ENCODE data around the gene ACSF3. TPM values are rescaled to one million over a fixed set of nuclear protein-coding genes. Genes with fewer than 3 reads are reported as not detected.
A peak's percentile ranks its signal among the peaks of the same experiment; 100 is the strongest.

The ACSF3 gene
- total and polyA plus RNA-seq, 7 donors = 13.4 to 26.5 (median 16.2) TPM

DNA sequence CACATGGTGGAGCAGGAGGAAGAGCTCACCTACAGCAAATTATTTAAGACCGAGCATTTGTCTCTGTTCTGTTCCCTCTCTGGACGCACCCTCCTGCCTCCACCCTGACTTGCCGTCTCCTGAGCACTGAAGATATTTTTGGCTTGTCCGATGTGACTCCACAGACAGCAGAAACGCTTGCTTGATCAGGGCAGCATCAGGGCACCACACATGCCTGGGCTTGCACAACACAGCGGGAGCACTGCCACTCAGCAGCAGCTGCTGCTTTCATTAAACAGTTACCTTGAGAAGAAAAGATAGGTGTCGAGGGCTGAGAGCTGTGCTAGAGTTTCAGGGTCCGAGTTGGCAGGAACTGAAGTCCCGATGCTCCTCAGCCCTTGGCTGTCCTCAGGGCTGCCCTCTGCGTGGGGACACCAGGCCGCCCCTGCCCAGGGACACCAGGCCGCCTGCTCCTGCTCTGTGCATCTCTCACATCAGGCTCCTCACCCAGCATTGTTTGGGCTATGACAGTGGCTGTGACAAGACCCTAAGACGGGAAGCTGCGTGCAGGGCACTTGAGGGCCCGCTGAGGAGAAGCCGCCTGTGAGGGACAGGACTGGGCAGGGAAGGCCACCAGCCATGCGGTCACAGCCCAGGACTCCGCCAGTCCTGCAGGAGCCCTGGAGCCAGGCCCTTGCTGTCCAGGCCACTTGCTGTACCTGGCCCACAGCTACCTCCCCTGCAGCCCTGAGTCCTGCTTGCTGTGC, 56.6 kb downstream of the ACSF3 start:
- Histone ChIP-seq H3K9me3 (peaks cover 18% of the 10 kb centered on the region), H3K27me3 (ENCODE audit: insufficient read depth in 3 of 3, low read length in 2 of 3) (no peaks in the 10 kb centered on the region), H3K27ac (no peak overlapping the region), H3K4me1 (peaks cover 4% of the 10 kb centered on the region), H3K4me3 (no peak overlapping the region), H3K36me3 (ENCODE audit: insufficient read depth in 1 of 2, low read depth in 1 of 2) (peaks cover 5 to 59% of the 10 kb centered on the region in 2 donors)
- DNase-seq = peak in 1 of 2 donors; percentile 19
- TF ChIP-seq, protein P1, sequence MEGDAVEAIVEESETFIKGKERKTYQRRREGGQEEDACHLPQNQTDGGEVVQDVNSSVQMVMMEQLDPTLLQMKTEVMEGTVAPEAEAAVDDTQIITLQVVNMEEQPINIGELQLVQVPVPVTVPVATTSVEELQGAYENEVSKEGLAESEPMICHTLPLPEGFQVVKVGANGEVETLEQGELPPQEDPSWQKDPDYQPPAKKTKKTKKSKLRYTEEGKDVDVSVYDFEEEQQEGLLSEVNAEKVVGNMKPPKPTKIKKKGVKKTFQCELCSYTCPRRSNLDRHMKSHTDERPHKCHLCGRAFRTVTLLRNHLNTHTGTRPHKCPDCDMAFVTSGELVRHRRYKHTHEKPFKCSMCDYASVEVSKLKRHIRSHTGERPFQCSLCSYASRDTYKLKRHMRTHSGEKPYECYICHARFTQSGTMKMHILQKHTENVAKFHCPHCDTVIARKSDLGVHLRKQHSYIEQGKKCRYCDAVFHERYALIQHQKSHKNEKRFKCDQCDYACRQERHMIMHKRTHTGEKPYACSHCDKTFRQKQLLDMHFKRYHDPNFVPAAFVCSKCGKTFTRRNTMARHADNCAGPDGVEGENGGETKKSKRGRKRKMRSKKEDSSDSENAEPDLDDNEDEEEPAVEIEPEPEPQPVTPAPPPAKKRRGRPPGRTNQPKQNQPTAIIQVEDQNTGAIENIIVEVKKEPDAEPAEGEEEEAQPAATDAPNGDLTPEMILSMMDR (IDR thresholded peaks at IDR 0.05) = no peak
- ATAC-seq = no peak
- WGBS, 3 donors = 95 to 96% (median 96%) methylated on average over 18 of the region's 18 CpGs
- intact Hi-C loops (cut with DNase I) = no loop called here

DNA sequence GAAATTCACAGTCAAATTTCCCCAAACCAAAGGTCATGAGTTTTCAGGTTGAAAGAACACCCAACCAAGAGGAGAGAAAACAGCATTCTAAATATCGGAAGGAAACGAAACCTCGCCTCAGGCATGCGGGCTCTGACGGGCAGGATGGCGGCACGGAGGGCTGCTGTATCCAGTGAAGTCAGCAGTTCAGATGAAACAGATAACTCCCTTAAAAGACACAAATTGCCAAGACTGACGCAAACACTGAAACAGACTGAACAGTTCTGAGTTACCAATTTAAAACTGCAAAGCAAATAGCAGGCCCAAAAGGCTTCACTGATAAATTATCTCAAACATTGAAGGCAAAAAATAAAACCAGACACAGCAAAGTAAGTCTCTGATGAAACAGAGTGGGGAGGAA, 57.3 kb downstream of the ACSF3 start:
- TF ChIP-seq, protein P1 (IDR thresholded peaks at IDR 0.05) = no peak
- 92 to 97% (median 95%) methylated on average over 8 of the region's 8 CpGs for WGBS, 3 donors
- DNase-seq (no peak), ATAC-seq (no peak)
- Histone ChIP-seq H3K9me3 (peaks cover 18% of the 10 kb centered on the region), H3K27me3 (ENCODE audit: insufficient read depth in 3 of 3, low read length in 2 of 3) (no peaks in the 10 kb centered on the region), H3K36me3 (ENCODE audit: insufficient read depth in 1 of 2, low read depth in 1 of 2) (peaks cover 4 to 52% of the 10 kb centered on the region in 2 donors), H3K27ac (no peak overlapping the region), H3K4me1 (peaks cover 11% of the 10 kb centered on the region), H3K4me3 (no peak overlapping the region)
- intact Hi-C loops (cut with DNase I) = no loop called here

DNA sequence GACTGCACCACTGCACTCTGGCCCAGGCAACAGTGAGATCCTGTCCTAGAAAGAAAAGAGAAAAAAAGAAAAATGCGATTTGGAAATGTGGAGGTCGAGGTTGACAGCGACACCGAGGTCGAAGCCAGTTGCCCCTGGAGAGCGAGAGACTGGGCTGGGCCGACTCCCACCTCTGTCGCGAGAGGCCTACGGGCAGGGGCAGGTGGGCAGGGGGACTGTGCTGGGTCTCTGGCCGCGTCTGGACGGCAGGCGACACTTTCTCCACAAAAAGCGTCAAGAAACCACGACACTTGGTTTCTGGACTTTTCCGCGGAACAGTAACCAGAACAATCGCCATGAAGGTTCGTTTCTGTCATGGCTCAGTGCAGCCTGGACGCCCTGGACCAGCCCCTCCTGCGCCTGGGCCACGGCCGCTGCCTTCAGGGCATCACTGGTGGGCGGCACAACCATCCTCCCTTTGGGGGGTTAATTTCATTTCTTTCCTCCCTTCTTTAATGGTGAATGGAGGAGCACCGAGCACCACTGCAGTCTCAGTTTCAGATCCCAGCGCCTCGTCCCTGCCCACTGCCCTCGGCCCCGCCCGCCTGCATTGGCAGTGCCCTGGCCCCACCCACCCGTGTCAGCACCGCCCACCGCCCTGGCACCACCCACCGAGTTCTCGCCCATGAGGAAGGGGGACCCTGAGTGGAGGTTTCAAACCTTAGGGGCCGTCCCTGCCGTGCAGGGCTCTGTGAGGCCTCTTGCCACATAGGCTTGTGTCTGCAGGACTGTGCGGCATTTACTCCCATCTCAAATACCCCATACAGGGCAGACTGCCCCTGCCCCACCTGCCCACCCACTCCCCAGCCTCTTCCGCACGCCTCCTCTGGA, 59.4 kb downstream of the ACSF3 start:
- DNase-seq (peak; percentile 12 to 49), ATAC-seq (no peak)
- Histone ChIP-seq H3K36me3 (ENCODE audit: insufficient read depth in 1 of 2, low read depth in 1 of 2) (peaks cover 0 to 36% of the 10 kb centered on the region in 2 donors), H3K27ac (no peak overlapping the region), H3K4me1 (peaks cover 22% of the 10 kb centered on the region), H3K9me3 (peaks cover 18% of the 10 kb centered on the region), H3K4me3 (no peak overlapping the region), H3K27me3 (ENCODE audit: insufficient read depth in 3 of 3, low read length in 2 of 3) (no peaks in the 10 kb centered on the region)
- intact Hi-C loops (cut with DNase I) = no loop called here
- 87 to 89% (median 89%) methylated on average over 39 to 41 of the region's 41 CpGs for WGBS, 3 donors
- TF ChIP-seq, protein P1 (IDR thresholded peaks at IDR 0.05) = no peak

DNA sequence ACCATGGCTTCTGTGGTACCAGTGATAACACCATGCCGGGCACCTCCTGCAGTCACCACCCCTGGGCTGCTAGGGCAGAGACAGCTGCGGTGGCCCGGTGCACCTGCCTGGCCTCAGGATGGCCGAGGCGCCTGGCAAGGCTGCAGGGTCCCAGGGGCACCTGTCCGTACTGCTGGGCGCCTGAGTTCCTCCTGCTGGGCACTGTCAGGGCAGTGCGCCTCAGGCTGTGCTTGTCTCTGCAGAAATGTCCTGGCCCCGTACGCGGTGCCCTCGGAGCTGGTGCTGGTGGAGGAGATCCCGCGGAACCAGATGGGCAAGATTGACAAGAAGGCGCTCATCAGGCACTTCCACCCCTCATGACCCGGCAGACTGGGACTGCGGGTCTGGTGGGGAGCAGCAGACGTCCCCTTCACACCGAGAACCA, 60.2 kb downstream of the ACSF3 start:
- DNase-seq = peak in 1 of 2 donors; percentile 47
- H3K4me1 ChIP-seq = peaks cover 22% of the 10 kb centered on the region
- H3K27ac ChIP-seq = no peak overlapping the region
- peaks cover 11% of the 10 kb centered on the region for H3K9me3 ChIP-seq
- no peak for ATAC-seq
- H3K27me3 ChIP-seq (ENCODE audit: insufficient read depth in 3 of 3, low read length in 2 of 3) = no peaks in the 10 kb centered on the region
- TF ChIP-seq, protein P1 (IDR thresholded peaks at IDR 0.05) = no peak
- peaks cover 0 to 30% of the 10 kb centered on the region in 2 donors for H3K36me3 ChIP-seq (ENCODE audit: insufficient read depth in 1 of 2, low read depth in 1 of 2)
- intact Hi-C loops (cut with DNase I) = no loop called here
- 89 to 90% (median 89%) methylated on average over 19 of the region's 19 CpGs for WGBS, 3 donors
- no peak overlapping the region for H3K4me3 ChIP-seq
